Mucosa of descending colon (tissue), 3 donors: ENCODE data around the gene DPEP2. TPM values are rescaled to one million over a fixed set of nuclear protein-coding genes. Genes with fewer than 3 reads are reported as not detected.
"Not testable (repeated sequence)": the region's sequence is repeated elsewhere in the genome, so short reads cannot be mapped to it uniquely, and the experiment has no call there.

Experiments used
- ATAC-seq: fragments of 200-7000 bp; cut with Tn5 transposase; one replicate; pipeline ENCODE4 v1.9.1; 2020; ENCODE audit warnings: mild to moderate bottlenecking, moderate library complexity
- DNase-seq, 3 donors: peaks; one replicate each; pipeline ENCODE4 v3.0.0-alpha.2; 2020
- H3K36me3 ChIP-seq: fragments of 200-600 bp; one replicate; pipeline ENCODE4 v1.8.0; 2021; ENCODE audit warnings: low read depth, mild to moderate bottlenecking
- H3K4me1 ChIP-seq: fragments of 200-600 bp; one replicate; pipeline ENCODE4 v1.8.0; 2021; ENCODE audit warnings: low read depth, mild to moderate bottlenecking
- H3K4me3 ChIP-seq: fragments of 200-600 bp; one replicate; pipeline ENCODE4 v1.8.0; 2021; ENCODE audit warnings: mild to moderate bottlenecking
- H3K9me3 ChIP-seq: fragments of 200-600 bp; one replicate; pipeline ENCODE4 v1.8.0; 2021; ENCODE audit warnings: mild to moderate bottlenecking
- intact Hi-C, 2 donors: fragments of 100-400 bp; cut with DNase I in 1 of 2; cut with micrococcal nuclease in 1 of 2; formaldehyde crosslinking; loops; one replicate each; pipeline versions ENCODE4 v1.11.0 to v1.11.1; 2022; cut with DNase I, micrococcal nuclease
- long read RNA-seq, 2 donors: library from polyadenylated mRNA; unstranded; transcript quantifications; one replicate each; pipeline ENCODE4 v2.0.0, GENCODE V29; 2019 to 2021
- total RNA-seq, 3 donors: library from RNA; stranded (reverse); fragmentation: NEBNext Ultra II Directional in 2 of 3; extraction: Animal tissue kit (Norgen Biotek cat#: 25700) in 2 of 3; gene quantifications; one replicate each; pipeline versions ENCODE4 v1.2.1 to v1.2.4, GENCODE V29; 2021 to 2023
- TF ChIP-seq, protein P1 (sequence below): fragments of 200-600 bp; IDR thresholded peaks from one replicate; pipeline ENCODE4 v1.8.0; 2022; ENCODE audit warnings: antibody characterized with exemption, mild to moderate bottlenecking
- donor health status: DM: no; HTN: no; CAD: no; lungs with moderate emphysema.
- donor health status: DM: no; HTN: no; CAD: no.
- donor health status: DM: no; HTN: yes; CAD: no.

The DPEP2 gene, protein sequence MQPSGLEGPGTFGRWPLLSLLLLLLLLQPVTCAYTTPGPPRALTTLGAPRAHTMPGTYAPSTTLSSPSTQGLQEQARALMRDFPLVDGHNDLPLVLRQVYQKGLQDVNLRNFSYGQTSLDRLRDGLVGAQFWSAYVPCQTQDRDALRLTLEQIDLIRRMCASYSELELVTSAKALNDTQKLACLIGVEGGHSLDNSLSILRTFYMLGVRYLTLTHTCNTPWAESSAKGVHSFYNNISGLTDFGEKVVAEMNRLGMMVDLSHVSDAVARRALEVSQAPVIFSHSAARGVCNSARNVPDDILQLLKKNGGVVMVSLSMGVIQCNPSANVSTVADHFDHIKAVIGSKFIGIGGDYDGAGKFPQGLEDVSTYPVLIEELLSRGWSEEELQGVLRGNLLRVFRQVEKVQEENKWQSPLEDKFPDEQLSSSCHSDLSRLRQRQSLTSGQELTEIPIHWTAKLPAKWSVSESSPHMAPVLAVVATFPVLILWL
- total RNA-seq, result 1 to 10 TPM; 1.5 to 2.8 (median 1.6) TPM
- long read RNA-seq, donor 1, partial matches to known transcripts, result 1 of 3 reads
- long read RNA-seq, donor 1, other reads (novel, unspliced or antisense), result 2 of 3 reads
- long read RNA-seq, donor 2, partial matches to known transcripts, result 0 of 1 reads
- long read RNA-seq, donor 2, other reads (novel, unspliced or antisense), result 1 of 1 reads

DNA sequence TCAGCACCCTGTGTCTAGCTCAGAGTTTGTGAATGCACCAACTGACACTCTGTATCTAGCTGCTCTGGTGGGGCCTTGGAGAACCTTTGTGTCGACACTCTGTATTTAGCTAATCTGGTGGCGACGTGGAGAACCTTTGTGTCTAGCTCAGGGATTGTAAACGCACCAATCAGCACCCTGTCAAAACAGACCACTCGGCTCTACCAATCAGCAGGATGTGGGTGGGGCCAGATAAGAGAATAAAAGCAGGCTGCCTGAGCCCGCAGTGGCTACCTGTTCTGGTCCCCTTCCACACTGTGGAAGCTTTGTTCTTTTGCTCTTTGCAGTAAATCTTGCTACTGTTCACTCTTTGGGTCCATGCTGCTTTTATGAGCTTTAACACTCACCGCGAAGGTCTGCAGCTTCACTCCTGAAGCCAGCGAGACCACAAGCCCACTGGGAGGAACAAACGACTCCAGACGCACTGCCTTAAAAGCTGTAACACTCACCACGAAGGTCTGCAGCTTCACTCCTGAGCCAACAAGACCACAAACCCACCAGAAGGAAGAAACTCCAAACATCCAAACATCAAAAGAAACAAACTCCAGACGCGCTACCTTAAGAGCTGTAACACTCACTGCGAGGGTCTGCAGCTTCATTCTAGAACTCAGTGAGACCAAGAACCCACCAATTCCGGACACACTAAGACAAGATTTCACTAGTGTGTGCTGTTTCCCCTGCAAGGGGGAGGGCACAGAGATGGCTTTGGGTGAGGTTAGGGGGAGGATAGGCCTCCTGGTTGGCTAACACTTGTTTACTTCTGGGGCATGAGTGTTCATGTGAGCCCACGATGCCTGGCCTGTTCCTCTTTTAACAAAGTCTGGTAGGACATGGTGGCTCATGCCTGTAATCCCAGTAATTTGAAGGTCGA is at the start of gene DPEP2:
DPEP2 (minus strand) TSS at position 706 of the 910 bp plus-strand sequence. CDS start 6,272 bp downstream, outside the sequence.
- H3K4me1 ChIP-seq, H3K36me3 ChIP-seq, H3K4me3 ChIP-seq, H3K9me3 ChIP-seq, intact Hi-C loops: not testable (repeated sequence)
- DNase-seq (peak in 1 of 3 donors; percentile 34), ATAC-seq (peak; percentile 87)

DNA sequence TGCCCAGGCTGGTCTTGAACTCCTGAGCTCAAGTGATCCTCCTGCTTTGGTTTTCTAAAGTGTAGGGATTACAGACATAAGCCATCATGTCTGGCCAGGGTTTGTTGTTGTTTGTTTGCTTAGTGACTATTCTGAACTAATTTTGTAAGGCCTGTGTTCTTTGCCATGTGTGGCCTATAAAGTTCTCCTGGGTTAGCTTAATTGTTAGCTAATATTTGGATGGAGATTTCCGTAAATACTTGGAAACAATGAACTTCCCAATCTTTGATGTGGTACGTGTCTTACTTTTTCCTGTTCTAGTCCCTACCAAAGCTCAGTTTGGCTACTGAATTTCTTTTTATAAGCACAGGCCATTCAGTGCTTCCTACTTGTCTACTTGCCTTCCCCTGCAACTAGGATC is 48.7 kb upstream of the DPEP2 start:
- Histone ChIP-seq H3K4me1 (no peaks in the 10 kb centered on the region), H3K9me3 (no peaks in the 10 kb centered on the region), H3K4me3 (no peak overlapping the region), H3K36me3 (no peaks in the 10 kb centered on the region)
- DNase-seq (no peak), ATAC-seq (no peak)
- TF ChIP-seq, protein P1, sequence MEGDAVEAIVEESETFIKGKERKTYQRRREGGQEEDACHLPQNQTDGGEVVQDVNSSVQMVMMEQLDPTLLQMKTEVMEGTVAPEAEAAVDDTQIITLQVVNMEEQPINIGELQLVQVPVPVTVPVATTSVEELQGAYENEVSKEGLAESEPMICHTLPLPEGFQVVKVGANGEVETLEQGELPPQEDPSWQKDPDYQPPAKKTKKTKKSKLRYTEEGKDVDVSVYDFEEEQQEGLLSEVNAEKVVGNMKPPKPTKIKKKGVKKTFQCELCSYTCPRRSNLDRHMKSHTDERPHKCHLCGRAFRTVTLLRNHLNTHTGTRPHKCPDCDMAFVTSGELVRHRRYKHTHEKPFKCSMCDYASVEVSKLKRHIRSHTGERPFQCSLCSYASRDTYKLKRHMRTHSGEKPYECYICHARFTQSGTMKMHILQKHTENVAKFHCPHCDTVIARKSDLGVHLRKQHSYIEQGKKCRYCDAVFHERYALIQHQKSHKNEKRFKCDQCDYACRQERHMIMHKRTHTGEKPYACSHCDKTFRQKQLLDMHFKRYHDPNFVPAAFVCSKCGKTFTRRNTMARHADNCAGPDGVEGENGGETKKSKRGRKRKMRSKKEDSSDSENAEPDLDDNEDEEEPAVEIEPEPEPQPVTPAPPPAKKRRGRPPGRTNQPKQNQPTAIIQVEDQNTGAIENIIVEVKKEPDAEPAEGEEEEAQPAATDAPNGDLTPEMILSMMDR, result no peak
- intact Hi-C loops, result no loop called here

DNA sequence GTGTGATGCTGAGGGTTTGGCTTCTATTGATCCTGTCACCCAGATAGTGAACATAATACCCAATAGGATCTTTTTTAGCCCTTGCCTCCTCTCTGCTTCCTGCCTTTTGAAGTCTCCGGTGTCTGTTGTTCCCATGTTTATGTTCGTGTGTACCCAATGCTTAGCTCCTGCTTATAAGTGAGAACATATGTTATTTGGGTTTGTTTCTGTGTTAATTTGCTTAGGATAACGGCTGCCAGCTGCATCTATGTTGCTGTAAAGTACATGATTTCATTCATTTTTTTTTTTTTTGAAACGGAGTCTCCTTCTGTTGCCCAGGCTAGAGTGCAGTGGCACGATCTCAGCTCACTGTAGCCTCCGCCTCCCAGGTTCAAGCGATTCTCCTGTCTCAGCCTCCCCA is 46.8 kb upstream of the DPEP2 start:
- ATAC-seq, result no peak

DNA sequence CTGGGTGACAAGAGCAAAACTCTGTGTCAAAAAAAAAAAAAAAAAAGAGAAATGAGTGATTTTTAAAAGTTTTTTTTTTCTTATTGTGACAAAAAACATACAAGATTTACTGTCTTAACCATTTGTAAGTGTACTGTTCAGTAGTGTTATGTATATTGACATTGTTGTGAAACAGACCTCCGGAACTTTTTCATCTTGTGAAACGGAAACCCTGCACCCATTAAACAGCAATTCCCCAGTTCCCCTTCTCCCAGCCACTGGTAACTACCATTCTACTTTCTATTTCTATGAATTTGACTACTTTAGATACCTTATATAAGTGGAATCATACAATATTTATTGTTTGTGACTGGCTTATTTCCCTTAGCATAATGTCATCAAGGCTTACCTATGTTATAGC is 42.5 kb upstream of the DPEP2 start:
- Histone ChIP-seq H3K4me1 (no peaks in the 10 kb centered on the region), H3K36me3 (no peaks in the 10 kb centered on the region), H3K9me3 (no peaks in the 10 kb centered on the region), H3K4me3 (no peak overlapping the region)
- TF ChIP-seq, protein P1, result no peak
- intact Hi-C loops, result no loop called here
- DNase-seq, result no peak
- no peak for ATAC-seq

More for the DNA sequence above, 46.8 kb upstream of the DPEP2 start:
- intact Hi-C loops, result no loop called here
- H3K9me3 ChIP-seq, result no peaks in the 10 kb centered on the region
- H3K4me3 ChIP-seq, result no peak overlapping the region
- H3K4me1 ChIP-seq, result no peaks in the 10 kb centered on the region
- TF ChIP-seq, protein P1, result no peak
- H3K36me3 ChIP-seq, result no peaks in the 10 kb centered on the region
- DNase-seq, result no peak

DNA sequence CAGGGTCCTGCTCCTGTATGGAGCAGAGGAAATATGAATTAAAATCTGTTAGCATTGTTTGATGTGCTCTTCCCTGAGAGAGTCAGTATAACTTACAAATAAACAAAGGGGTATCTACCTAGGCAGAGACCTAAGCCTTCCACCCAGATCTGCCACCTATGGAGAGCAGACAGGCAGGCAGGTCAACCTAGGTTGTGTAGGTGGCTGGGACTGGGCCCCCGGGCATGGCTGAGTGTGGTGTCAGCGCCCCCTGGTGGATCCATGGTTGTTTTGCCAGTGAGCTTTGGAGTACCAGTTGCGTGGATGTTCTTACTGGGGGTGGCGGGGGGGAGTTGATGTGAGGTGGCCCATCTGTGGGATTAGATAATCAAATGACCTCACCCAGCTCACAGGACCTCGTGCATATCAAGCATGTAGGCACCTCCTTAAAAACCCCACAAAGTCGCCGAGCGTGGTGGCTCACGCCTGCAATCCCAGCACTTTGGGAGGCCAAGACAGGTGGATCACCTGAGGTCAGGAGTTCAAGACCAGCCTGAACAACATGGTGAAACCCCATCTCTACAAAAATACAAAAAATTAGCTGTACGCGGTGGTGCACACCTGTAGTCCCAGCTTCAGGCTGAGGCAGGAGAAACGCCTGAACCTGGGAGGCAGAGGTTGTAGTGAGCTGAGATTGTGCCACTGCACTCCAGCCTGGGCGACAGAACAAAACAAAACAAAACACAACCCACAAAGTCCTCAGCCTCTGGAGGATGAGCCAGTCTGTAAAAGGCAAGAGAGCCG is 41.4 kb upstream of the DPEP2 start:
- no peaks in the 10 kb centered on the region for H3K9me3 ChIP-seq
- no peaks in the 10 kb centered on the region for H3K36me3 ChIP-seq
- intact Hi-C loops, result no loop called here
- no peak overlapping the region for H3K4me3 ChIP-seq
- DNase-seq, result peak; percentile 89 to 93 (median 89)
- H3K4me1 ChIP-seq, result no peaks in the 10 kb centered on the region
- ATAC-seq, result peak; percentile 100
- TF ChIP-seq, protein P1, result peak; percentile 80
